T-helper 22 cell (primary cell): ENCODE results near the gene SERINC5.
"Not testable (repeated sequence)": the region's sequence is repeated elsewhere in the genome, so short reads cannot be mapped to it uniquely, and the experiment has no call there.

Experiments
- DNase-seq: peaks from one replicate; pipeline ENCODE4 v3.0.0-alpha.2; 2020; ENCODE audit warnings: low read depth

The SERINC5 gene

GRCh38 chr5:80134876-80135275 is 121.0 kb downstream of the SERINC5 start:
- DNase-seq: no peak

GRCh38 chr5:80129146-80129545 is 126.7 kb downstream of the SERINC5 start:
- no peak for DNase-seq

GRCh38 chr5:80128141-80128540 is 127.7 kb downstream of the SERINC5 start:
- no peak for DNase-seq

- no peak for DNase-seq
These were observed 128.7 kb downstream of the SERINC5 start for GRCh38 chr5:80127116-80127552.

- DNase-seq: peak; percentile 9
These were observed 129.8 kb downstream of the SERINC5 start for GRCh38 chr5:80125962-80126480.

GRCh38 chr5:80125022-80125961 is 130.6 kb downstream of the SERINC5 start:
- no peak for DNase-seq

- DNase-seq: no peak
These were observed 131.5 kb downstream of the SERINC5 start for GRCh38 chr5:80124121-80124918.

GRCh38 chr5:80122579-80122978 is 133.3 kb downstream of the SERINC5 start:
- no peak for DNase-seq

- no peak for DNase-seq
These were observed 136.5 kb downstream of the SERINC5 start for GRCh38 chr5:80119372-80119771.

- DNase-seq: no peak
These were observed 138.4 kb downstream of the SERINC5 start for GRCh38 chr5:80117446-80117845.

GRCh38 chr5:80116465-80116864 is 139.4 kb downstream of the SERINC5 start:
- no peak for DNase-seq

- no peak for DNase-seq
These were observed 139.8 kb downstream of the SERINC5 start for GRCh38 chr5:80116000-80116399.

GRCh38 chr5:80114860-80115259 is 141.0 kb downstream of the SERINC5 start:
- DNase-seq: no peak

- DNase-seq: not testable (repeated sequence)
These were observed 144.4 kb downstream of the SERINC5 start for GRCh38 chr5:80111376-80111990.

- DNase-seq: no peak
These were observed 146.0 kb downstream of the SERINC5 start for GRCh38 chr5:80109646-80110478.

GRCh38 chr5:80106916-80107315 is 148.9 kb downstream of the SERINC5 start:
- no peak for DNase-seq

- no peak for DNase-seq
These were observed 150.0 kb downstream of the SERINC5 start for GRCh38 chr5:80105698-80106439.

GRCh38 chr5:80103371-80103770 is 152.5 kb downstream of the SERINC5 start:
- DNase-seq: no peak

GRCh38 chr5:80101993-80102392 is 153.9 kb downstream of the SERINC5 start:
- no peak for DNase-seq

- DNase-seq: no peak
These were observed 158.4 kb downstream of the SERINC5 start for GRCh38 chr5:80097451-80097850.
